WTC11 (cell line): ENCODE data around the gene MAP2K1. TPM values are rescaled to one million over a fixed set of nuclear protein-coding genes. Genes with fewer than 3 reads are reported as not detected.

Experiments
- ATF1 ChIP-seq: sonication (generic); formaldehyde crosslinking; IDR thresholded peaks from 2 replicates; pipeline ENCODE4 v1.8.1; 2023; ENCODE audit warnings: mild to moderate bottlenecking, moderate library complexity, missing genetic modification reagents
- CBFB ChIP-seq: sonication (generic); formaldehyde crosslinking; IDR thresholded peaks from 2 replicates; pipeline ENCODE4 v1.8.1; 2022; ENCODE audit warnings: mild to moderate bottlenecking, low read depth, missing genetic modification reagents
- ETV6 ChIP-seq: sonication (generic); formaldehyde crosslinking; IDR thresholded peaks from 2 replicates; pipeline ENCODE4 v1.8.1; 2022; ENCODE audit warnings: mild to moderate bottlenecking, missing genetic modification reagents
- GTF2I ChIP-seq: fragments of 250-450 bp; sonication (Bioruptor Pico); conservative IDR thresholded peaks from 2 replicates; pipeline ENCODE4 v1.4.0; 2021; ENCODE audit warnings: mild to moderate bottlenecking
- PRRX2 ChIP-seq: fragments of 250-450 bp; sonication (Bioruptor Pico); IDR thresholded peaks from 2 replicates; pipeline ENCODE4 v1.8.0; 2021; ENCODE audit warnings: mild to moderate bottlenecking
- RORB ChIP-seq: fragments of 250-450 bp; sonication (Bioruptor Pico); IDR thresholded peaks from 2 replicates; pipeline ENCODE4 v1.9.0; 2021; ENCODE audit warnings: mild to moderate bottlenecking
- SMAD3 ChIP-seq: sonication (generic); formaldehyde crosslinking; IDR thresholded peaks from 2 replicates; pipeline ENCODE4 v1.8.0; 2022; ENCODE audit warnings: missing genetic modification reagents, mild to moderate bottlenecking, borderline replicate concordance
- SOX15 ChIP-seq: fragments of 250-450 bp; sonication (Bioruptor Pico); IDR thresholded peaks from 2 replicates; pipeline ENCODE4 v1.9.0; 2021; ENCODE audit warnings: mild to moderate bottlenecking
- SP1 ChIP-seq: sonication (generic); formaldehyde crosslinking; conservative IDR thresholded peaks from 2 replicates; pipeline ENCODE4 v1.8.1; 2022; ENCODE audit warnings: missing genetic modification reagents
- TEAD4 ChIP-seq: sonication (generic); formaldehyde crosslinking; IDR thresholded peaks from 2 replicates; pipeline ENCODE4 v1.8.0; 2022; ENCODE audit warnings: mild to moderate bottlenecking, missing genetic modification reagents
- ZNF219 ChIP-seq: sonication (generic); formaldehyde crosslinking; IDR thresholded peaks from 2 replicates; pipeline ENCODE4 v1.8.0; 2023; ENCODE audit warnings: missing genetic modification reagents, mild to moderate bottlenecking, borderline replicate concordance
- ZNF317 ChIP-seq: sonication (generic); formaldehyde crosslinking; IDR thresholded peaks from 2 replicates; pipeline ENCODE4 v1.8.1; 2023; ENCODE audit warnings: low read depth, mild to moderate bottlenecking, moderate library complexity, missing genetic modification reagents, borderline replicate concordance
- ZNF396 ChIP-seq: fragments of 250-450 bp; sonication (Bioruptor Pico); IDR thresholded peaks from 2 replicates; pipeline ENCODE4 v1.8.0; 2021; ENCODE audit warnings: mild to moderate bottlenecking, moderate library complexity, borderline replicate concordance
- total RNA-seq: library from RNA; stranded (reverse); gene quantifications from 3 replicates; pipeline ENCODE4 v1.2.3, GENCODE V29; 2021
- TF ChIP-seq, protein P1 (sequence below): fragments of 200-600 bp; IDR thresholded peaks from 2 replicates; pipeline ENCODE4 v1.8.0; 2022; ENCODE audit warnings: antibody characterized with exemption
- TF ChIP-seq, protein P2 (sequence below): fragments of 250-450 bp; sonication (Bioruptor Pico); IDR thresholded peaks from 2 replicates; pipeline ENCODE4 v1.9.0; 2021; ENCODE audit warnings: mild to moderate bottlenecking
- TF ChIP-seq, protein P3 (sequence below): sonication (generic); formaldehyde crosslinking; IDR thresholded peaks from 2 replicates; pipeline ENCODE4 v1.8.1; 2023; ENCODE audit warnings: mild to moderate bottlenecking, moderate library complexity, missing genetic modification reagents
- TF ChIP-seq, protein P4 (sequence below): sonication (generic); formaldehyde crosslinking; IDR thresholded peaks from 2 replicates; pipeline ENCODE4 v1.8.1; 2022; ENCODE audit warnings: mild to moderate bottlenecking, moderate library complexity, missing genetic modification reagents
- TF ChIP-seq, protein P5 (sequence below): sonication (generic); formaldehyde crosslinking; IDR thresholded peaks from 2 replicates; pipeline ENCODE4 v1.8.1; 2023; ENCODE audit warnings: mild to moderate bottlenecking, missing genetic modification reagents, moderate library complexity
- TF ChIP-seq, protein P6 (sequence below): sonication (generic); formaldehyde crosslinking; IDR thresholded peaks from 2 replicates; pipeline ENCODE4 v1.8.0; 2022; ENCODE audit warnings: mild to moderate bottlenecking, missing genetic modification reagents
- TF ChIP-seq, protein P7 (sequence below): sonication (generic); formaldehyde crosslinking; IDR thresholded peaks from 2 replicates; pipeline ENCODE4 v1.8.1; 2022; ENCODE audit warnings: missing genetic modification reagents, borderline replicate concordance

Gene MAP2K1
- total RNA-seq, 1 experiment from 2014 or later, result 93.0 TPM

DNA sequence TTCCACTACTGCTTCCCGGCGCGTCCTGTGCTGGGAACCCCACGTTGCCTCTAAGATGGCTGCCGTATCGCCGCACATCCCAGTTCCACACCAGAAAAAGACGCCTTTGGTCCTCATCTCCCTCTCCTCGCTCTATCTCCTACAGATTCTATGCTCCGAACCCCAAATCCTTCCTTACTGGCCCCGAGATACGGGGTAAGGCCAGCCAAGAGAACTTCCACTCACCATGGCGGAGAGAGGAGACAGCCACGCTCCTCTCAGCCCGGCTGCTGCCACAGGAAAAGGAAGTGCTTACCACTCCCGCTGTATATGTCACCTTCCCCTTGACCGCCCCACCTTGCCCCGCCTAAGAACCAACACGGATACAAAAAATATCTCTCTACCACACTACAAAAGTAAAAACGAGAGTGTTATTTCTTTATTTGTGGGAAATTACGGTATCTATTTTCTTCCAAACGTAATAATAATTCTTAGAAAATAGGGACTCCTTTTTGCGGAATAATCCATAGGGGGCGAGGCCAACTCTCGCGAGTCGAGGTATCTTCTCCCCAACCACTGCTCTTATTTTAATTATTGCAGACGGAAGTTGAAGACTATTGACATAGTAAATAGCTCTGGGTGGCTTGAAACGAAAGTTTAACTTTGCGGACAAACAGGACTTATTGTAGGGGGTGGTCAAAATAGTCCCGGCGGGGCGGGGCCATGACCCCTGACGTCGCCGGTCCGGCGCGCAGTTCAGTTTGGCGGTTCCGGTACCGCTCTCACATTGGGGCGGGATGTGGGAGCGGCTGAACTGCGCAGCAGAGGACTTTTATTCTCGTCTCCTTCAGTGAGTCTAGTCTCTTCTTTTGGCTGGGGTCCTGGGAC is 118.1 kb downstream of the MAP2K1 start, which contains the start of the genes RPL4 and ZWILCH (continued):
- TF ChIP-seq, protein P1, sequence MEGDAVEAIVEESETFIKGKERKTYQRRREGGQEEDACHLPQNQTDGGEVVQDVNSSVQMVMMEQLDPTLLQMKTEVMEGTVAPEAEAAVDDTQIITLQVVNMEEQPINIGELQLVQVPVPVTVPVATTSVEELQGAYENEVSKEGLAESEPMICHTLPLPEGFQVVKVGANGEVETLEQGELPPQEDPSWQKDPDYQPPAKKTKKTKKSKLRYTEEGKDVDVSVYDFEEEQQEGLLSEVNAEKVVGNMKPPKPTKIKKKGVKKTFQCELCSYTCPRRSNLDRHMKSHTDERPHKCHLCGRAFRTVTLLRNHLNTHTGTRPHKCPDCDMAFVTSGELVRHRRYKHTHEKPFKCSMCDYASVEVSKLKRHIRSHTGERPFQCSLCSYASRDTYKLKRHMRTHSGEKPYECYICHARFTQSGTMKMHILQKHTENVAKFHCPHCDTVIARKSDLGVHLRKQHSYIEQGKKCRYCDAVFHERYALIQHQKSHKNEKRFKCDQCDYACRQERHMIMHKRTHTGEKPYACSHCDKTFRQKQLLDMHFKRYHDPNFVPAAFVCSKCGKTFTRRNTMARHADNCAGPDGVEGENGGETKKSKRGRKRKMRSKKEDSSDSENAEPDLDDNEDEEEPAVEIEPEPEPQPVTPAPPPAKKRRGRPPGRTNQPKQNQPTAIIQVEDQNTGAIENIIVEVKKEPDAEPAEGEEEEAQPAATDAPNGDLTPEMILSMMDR, result no peak
- TF ChIP-seq TEAD4 (CRISPR knock-in tag), result peak; percentile 59; the same call in 1 of the 2 replicates
- no peak for TF ChIP-seq PRRX2 (CRISPR knock-in tag)
- peak; percentile 77; the same call in 1 of the 2 replicates for TF ChIP-seq SMAD3 (CRISPR knock-in tag)
- TF ChIP-seq, protein P2, sequence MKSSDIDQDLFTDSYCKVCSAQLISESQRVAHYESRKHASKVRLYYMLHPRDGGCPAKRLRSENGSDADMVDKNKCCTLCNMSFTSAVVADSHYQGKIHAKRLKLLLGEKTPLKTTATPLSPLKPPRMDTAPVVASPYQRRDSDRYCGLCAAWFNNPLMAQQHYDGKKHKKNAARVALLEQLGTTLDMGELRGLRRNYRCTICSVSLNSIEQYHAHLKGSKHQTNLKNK, result no peak
- TF ChIP-seq ATF1 (CRISPR knock-in tag), result no peak
- TF ChIP-seq, protein P3, sequence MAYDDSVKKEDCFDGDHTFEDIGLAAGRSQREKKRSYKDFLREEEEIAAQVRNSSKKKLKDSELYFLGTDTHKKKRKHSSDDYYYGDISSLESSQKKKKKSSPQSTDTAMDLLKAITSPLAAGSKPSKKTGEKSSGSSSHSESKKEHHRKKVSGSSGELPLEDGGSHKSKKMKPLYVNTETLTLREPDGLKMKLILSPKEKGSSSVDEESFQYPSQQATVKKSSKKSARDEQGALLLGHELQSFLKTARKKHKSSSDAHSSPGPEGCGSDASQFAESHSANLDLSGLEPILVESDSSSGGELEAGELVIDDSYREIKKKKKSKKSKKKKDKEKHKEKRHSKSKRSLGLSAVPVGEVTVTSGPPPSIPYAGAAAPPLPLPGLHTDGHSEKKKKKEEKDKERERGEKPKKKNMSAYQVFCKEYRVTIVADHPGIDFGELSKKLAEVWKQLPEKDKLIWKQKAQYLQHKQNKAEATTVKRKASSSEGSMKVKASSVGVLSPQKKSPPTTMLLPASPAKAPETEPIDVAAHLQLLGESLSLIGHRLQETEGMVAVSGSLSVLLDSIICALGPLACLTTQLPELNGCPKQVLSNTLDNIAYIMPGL, result no peak
- no peak for TF ChIP-seq SOX15
- TF ChIP-seq, protein P4, sequence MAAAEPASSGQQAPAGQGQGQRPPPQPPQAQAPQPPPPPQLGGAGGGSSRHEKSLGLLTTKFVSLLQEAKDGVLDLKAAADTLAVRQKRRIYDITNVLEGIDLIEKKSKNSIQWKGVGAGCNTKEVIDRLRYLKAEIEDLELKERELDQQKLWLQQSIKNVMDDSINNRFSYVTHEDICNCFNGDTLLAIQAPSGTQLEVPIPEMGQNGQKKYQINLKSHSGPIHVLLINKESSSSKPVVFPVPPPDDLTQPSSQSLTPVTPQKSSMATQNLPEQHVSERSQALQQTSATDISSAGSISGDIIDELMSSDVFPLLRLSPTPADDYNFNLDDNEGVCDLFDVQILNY (CRISPR knock-in tag), result 0 out of 2 replicates have a peak, but pooled peaks have one; percentile 36
- TF ChIP-seq CBFB, result no peak
- TF ChIP-seq ZNF219, result 0 out of 2 replicates have a peak, but pooled peaks have one; percentile 50
- TF ChIP-seq, protein P5, sequence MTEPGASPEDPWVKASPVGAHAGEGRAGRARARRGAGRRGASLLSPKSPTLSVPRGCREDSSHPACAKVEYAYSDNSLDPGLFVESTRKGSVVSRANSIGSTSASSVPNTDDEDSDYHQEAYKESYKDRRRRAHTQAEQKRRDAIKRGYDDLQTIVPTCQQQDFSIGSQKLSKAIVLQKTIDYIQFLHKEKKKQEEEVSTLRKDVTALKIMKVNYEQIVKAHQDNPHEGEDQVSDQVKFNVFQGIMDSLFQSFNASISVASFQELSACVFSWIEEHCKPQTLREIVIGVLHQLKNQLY, result no peak
- TF ChIP-seq SP1, result peak; percentile 57
- TF ChIP-seq, protein P6, sequence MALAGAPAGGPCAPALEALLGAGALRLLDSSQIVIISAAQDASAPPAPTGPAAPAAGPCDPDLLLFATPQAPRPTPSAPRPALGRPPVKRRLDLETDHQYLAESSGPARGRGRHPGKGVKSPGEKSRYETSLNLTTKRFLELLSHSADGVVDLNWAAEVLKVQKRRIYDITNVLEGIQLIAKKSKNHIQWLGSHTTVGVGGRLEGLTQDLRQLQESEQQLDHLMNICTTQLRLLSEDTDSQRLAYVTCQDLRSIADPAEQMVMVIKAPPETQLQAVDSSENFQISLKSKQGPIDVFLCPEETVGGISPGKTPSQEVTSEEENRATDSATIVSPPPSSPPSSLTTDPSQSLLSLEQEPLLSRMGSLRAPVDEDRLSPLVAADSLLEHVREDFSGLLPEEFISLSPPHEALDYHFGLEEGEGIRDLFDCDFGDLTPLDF, result no peak
- TF ChIP-seq, protein P7, sequence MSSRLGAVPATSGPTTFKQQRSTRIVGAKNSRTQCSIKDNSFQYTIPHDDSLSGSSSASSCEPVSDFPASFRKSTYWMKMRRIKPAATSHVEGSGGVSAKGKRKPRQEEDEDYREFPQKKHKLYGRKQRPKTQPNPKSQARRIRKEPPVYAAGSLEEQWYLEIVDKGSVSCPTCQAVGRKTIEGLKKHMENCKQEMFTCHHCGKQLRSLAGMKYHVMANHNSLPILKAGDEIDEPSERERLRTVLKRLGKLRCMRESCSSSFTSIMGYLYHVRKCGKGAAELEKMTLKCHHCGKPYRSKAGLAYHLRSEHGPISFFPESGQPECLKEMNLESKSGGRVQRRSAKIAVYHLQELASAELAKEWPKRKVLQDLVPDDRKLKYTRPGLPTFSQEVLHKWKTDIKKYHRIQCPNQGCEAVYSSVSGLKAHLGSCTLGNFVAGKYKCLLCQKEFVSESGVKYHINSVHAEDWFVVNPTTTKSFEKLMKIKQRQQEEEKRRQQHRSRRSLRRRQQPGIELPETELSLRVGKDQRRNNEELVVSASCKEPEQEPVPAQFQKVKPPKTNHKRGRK (CRISPR knock-in tag), result no peak
- TF ChIP-seq ZNF396, result no peak
- TF ChIP-seq GTF2I (CRISPR knock-in tag), result peak; percentile 99
- TF ChIP-seq RORB, result no peak
- TF ChIP-seq ZNF317 (CRISPR knock-in tag), result no peak
- no peak for TF ChIP-seq ETV6
